GM23338 (cell line): ENCODE results near the gene PAX2. TPM values are rescaled to one million over a fixed set of nuclear protein-coding genes. Genes with fewer than 3 reads are reported as not detected.

ENCODE experiments used
- ATAC-seq: fragments of 200-7000 bp; cut with Tn5 transposase; 3 replicates; pipeline ENCODE4 v1.9.1; 2020
- DNase-seq: peaks from one replicate; pipeline ENCODE4 v3.0.0-alpha.2; 2015; ENCODE audit warnings: low spot score
- H2AFZ ChIP-seq: fragments of 200-600 bp; sonication (generic); 2 replicates; pipeline ENCODE4 v1.8.0; 2016; ENCODE audit warnings: antibody characterized with exemption, mild to moderate bottlenecking, moderate library complexity
- H3F3A ChIP-seq: fragments of 200-600 bp; sonication (generic); replicated peaks from 2 replicates; pipeline ENCODE4 v1.8.0; 2017; ENCODE audit warnings: antibody characterized with exemption, mixed run types, low read depth
- H3K27ac ChIP-seq: fragments of 200-600 bp; sonication (generic); 2 replicates; pipeline ENCODE4 v1.6.1; 2016; ENCODE audit warnings: low read depth
- H3K27me3 ChIP-seq: fragments of 200-600 bp; sonication (generic); 2 replicates; pipeline ENCODE4 v1.8.0; 2016; ENCODE audit warnings: mild to moderate bottlenecking, mixed run types, moderate library complexity; ENCODE audit not compliant: insufficient read depth
- H3K36me3 ChIP-seq: fragments of 200-600 bp; sonication (generic); 2 replicates; pipeline ENCODE4 v1.8.0; 2016; ENCODE audit warnings: mild to moderate bottlenecking; ENCODE audit not compliant: insufficient read depth
- H3K4me1 ChIP-seq: fragments of 200-600 bp; sonication (generic); 2 replicates; pipeline ENCODE4 v1.8.0; 2016; ENCODE audit warnings: mild to moderate bottlenecking, moderate library complexity; ENCODE audit not compliant: insufficient read depth
- H3K4me2 ChIP-seq: fragments of 200-600 bp; sonication (generic); 2 replicates; pipeline ENCODE4 v1.7.1; 2017; ENCODE audit warnings: mixed run types
- H3K4me3 ChIP-seq: fragments of 200-600 bp; sonication (generic); 2 replicates; pipeline ENCODE4 v1.6.1; 2016; ENCODE audit warnings: mixed run types
- H3K79me2 ChIP-seq: fragments of 200-600 bp; sonication (generic); replicated peaks from 2 replicates; pipeline ENCODE4 v1.8.0; 2017; ENCODE audit warnings: mild to moderate bottlenecking; ENCODE audit not compliant: insufficient read depth
- H3K9me2 ChIP-seq: fragments of 200-600 bp; sonication (generic); 2 replicates; pipeline ENCODE4 v1.8.0; 2017; ENCODE audit not compliant: insufficient read depth
- H4K20me1 ChIP-seq: fragments of 200-600 bp; sonication (generic); replicated peaks from 2 replicates; pipeline ENCODE4 v1.8.0; 2017; ENCODE audit warnings: mild to moderate bottlenecking; ENCODE audit not compliant: insufficient read depth
- H3K27ac Mint-ChIP-seq: 2 replicates; pipeline ENCODE4 v1.8.0; 2020; ENCODE audit warnings: inconsistent platforms, mild to moderate bottlenecking, moderate library complexity, mixed read lengths
- H3K27me3 Mint-ChIP-seq: 3 replicates; pipeline ENCODE4 v1.8.0; 2022; ENCODE audit warnings: low read depth, mild to moderate bottlenecking, moderate library complexity, mixed read lengths, inconsistent platforms; ENCODE audit not compliant: insufficient read depth, poor library complexity
- H3K36me3 Mint-ChIP-seq: 3 replicates; pipeline ENCODE4 v1.8.0; 2021; ENCODE audit warnings: low read depth, mild to moderate bottlenecking, inconsistent platforms, moderate library complexity, mixed read lengths
- H3K4me1 Mint-ChIP-seq: 3 replicates; pipeline ENCODE4 v1.8.0; 2020; ENCODE audit warnings: mild to moderate bottlenecking, inconsistent platforms, mixed read lengths
- H3K4me3 Mint-ChIP-seq: 3 replicates; pipeline ENCODE4 v1.8.0; 2021; ENCODE audit warnings: moderate library complexity, mild to moderate bottlenecking, inconsistent platforms, mixed read lengths
- H3K9me3 Mint-ChIP-seq: 3 replicates; pipeline ENCODE4 v1.8.0; 2020; ENCODE audit warnings: moderate library complexity, mild to moderate bottlenecking, inconsistent platforms, mixed read lengths
- CTCF ChIP-seq, 2 experiments: fragments of 200-600 bp in 1 of 2; sonication (generic) in 1 of 2; conservative IDR thresholded peaks; 2 replicates each; pipeline versions ENCODE4 v1.5.1 to v1.6.1; 2016 to 2017; ENCODE audit warnings: antibody characterized with exemption in 2 of 2, low read depth in 2 of 2, mild to moderate bottlenecking in 2 of 2, moderate library complexity in 1 of 2
- EZH2 ChIP-seq: fragments of 200-600 bp; sonication (generic); IDR thresholded peaks from one replicate; pipeline ENCODE4 v1.8.0; 2017; ENCODE audit warnings: antibody characterized with exemption, mild to moderate bottlenecking, low read depth; ENCODE audit not compliant: unreplicated experiment
- JUNB ChIP-seq: IDR thresholded peaks from one replicate; pipeline ENCODE4 v1.6.1; 2016; ENCODE audit warnings: antibody characterized with exemption; ENCODE audit not compliant: unreplicated experiment
- NANOG ChIP-seq: IDR thresholded peaks from 2 replicates; pipeline ENCODE4 v1.6.1; 2016; ENCODE audit warnings: antibody characterized with exemption, borderline replicate concordance
- REST ChIP-seq: IDR thresholded peaks from one replicate; pipeline ENCODE4 v1.6.1; 2018; ENCODE audit warnings: antibody characterized with exemption; ENCODE audit not compliant: unreplicated experiment
- STAT1 ChIP-seq: IDR thresholded peaks from one replicate; pipeline ENCODE4 v1.6.1; 2016; ENCODE audit warnings: antibody characterized with exemption; ENCODE audit not compliant: unreplicated experiment
- ZNF114 ChIP-seq: fragments of 250-450 bp; sonication (Bioruptor Pico); IDR thresholded peaks from 2 replicates; pipeline ENCODE4 v1.5.0; 2020; ENCODE audit warnings: mild to moderate bottlenecking, moderate library complexity
- ZNF462 ChIP-seq: fragments of 250-450 bp; sonication (Bioruptor Pico); IDR thresholded peaks from 2 replicates; pipeline ENCODE4 v1.5.0; 2020; ENCODE audit warnings: mild to moderate bottlenecking, moderate library complexity
- polyA plus RNA-seq: library from polyadenylated mRNA; unstranded; fragments of >200 nt; fragmentation: Nextera tagmentation; extraction: Ambion mirVana; gene quantifications from 2 replicates; pipeline ENCODE4 v1.2.1, GENCODE V29; 2016
- total RNA-seq: library from RNA; depleted of rRNA; stranded (reverse); fragments of >200 nt; shearing (Covaris generic); gene quantifications from 2 replicates; pipeline ENCODE4 v1.2.3, GENCODE V29; 2014

PAX2 gene
- total and polyA plus RNA-seq, 2 experiments from 2014 or later: not detected

- no peak for TF ChIP-seq REST
- no peak for TF ChIP-seq EZH2
- no peak for TF ChIP-seq NANOG
- no peak for TF ChIP-seq STAT1
- no peak for TF ChIP-seq JUNB
These were observed 47.2 kb downstream of the PAX2 start (continued) for GRCh38 chr10:100792574-100792973.

GRCh38 chr10:100793055-100793454 lies 47.7 kb downstream of the PAX2 start:
- H3F3A ChIP-seq: 0 out of 2 replicates have a peak, but pooled peaks cover 4% of the 10 kb centered on the region
- no peaks in the 10 kb centered on the region for H3K79me2 ChIP-seq
- no peaks in the 10 kb centered on the region for H3K9me3 Mint-ChIP-seq
- H2AFZ ChIP-seq: peak overlapping the region; percentile 61
- no peaks in the 10 kb centered on the region for H3K36me3 ChIP-seq
- no peak overlapping the region for H3K4me3 ChIP-seq
- no peak overlapping the region for H3K4me3 Mint-ChIP-seq
- peak; percentile 60 for DNase-seq
- H3K4me1 Mint-ChIP-seq: peaks cover 39% of the 10 kb centered on the region
- H3K36me3 Mint-ChIP-seq: no peaks in the 10 kb centered on the region
- peaks cover 19% of the 10 kb centered on the region for H3K27me3 Mint-ChIP-seq
- no peak overlapping the region for H3K27ac ChIP-seq
- H3K27me3 ChIP-seq: no peaks in the 10 kb centered on the region
- 0 out of 2 replicates have a peak overlapping the region, but pooled peaks have one; percentile 55 for H3K4me2 ChIP-seq
- peaks cover 11% of the 10 kb centered on the region for H3K4me1 ChIP-seq
- H4K20me1 ChIP-seq: no peaks in the 10 kb centered on the region
- no peak overlapping the region for H3K27ac Mint-ChIP-seq
- H3K9me2 ChIP-seq: no peaks in the 10 kb centered on the region
- ATAC-seq: peak; percentile 82
- TF ChIP-seq REST (no peak), CTCF (conservative IDR thresholded peaks at IDR 0.05; ENCODE audit: low read depth in 2 of 2) (no peak), EZH2 (no peak), ZNF114 (CRISPR knock-in tag) (no peak), ZNF462 (CRISPR knock-in tag) (no peak), JUNB (no peak), NANOG (no peak)
